ENCODE measurements around the gene GOSR2. TPM values are rescaled to one million over a fixed set of nuclear protein-coding genes. Genes with fewer than 3 reads are reported as not detected.

The GOSR2 gene
- total and polyA plus RNA-seq, 2 of the 4 experiments (the other 2 are of a cell fraction), result 63.4 to 75.6 TPM

DNA sequence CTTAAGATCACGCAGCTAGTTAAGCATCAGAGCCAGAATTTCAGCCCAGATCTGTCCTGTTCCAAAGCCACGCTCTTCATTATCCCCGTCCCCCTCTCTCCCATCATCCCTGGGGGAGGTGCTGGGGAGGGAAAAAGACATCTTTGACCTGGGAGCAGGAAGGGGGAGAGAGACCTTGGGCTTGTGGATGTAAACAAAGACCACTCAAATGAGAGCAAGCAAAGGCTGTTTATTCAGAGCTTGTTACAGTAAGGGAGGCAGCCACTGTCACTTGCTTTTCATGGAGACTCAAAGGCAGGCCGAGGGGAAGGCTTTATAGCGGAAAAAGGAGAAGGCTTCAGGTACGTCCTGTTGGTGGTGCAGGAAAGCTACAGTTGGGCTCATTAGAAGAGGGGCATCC, 59.6 kb downstream of the GOSR2 start:
- no peak overlapping the region for H3K9ac ChIP-seq (ENCODE audit: low read depth, low read length)
- H3K36me3 ChIP-seq (ENCODE audit: control insufficient read depth, insufficient read depth, low read length), result no peaks in the 10 kb centered on the region
- no peak overlapping the region for H4K8ac ChIP-seq (ENCODE audit: low read depth in 2 of 2, low read length in 2 of 2)
- H3K27ac ChIP-seq (ENCODE audit: insufficient read depth, low read length), result no peak overlapping the region
- no peak overlapping the region for H2BK120ac ChIP-seq (ENCODE audit: low read depth, low read length)
- H2AK5ac ChIP-seq (ENCODE audit: low read depth, low read length), result no peak overlapping the region
- H3K9me3 ChIP-seq (ENCODE audit: control insufficient read depth, insufficient read depth, low read length), result no peaks in the 10 kb centered on the region; the same call in 1 of the 2 replicates
- no peak overlapping the region for H2BK15ac ChIP-seq (ENCODE audit: low read depth, low read length)
- H3K27me3 ChIP-seq (ENCODE audit: control insufficient read depth, insufficient read depth, low read length), result peaks cover 37% of the 10 kb centered on the region
- H3K18ac ChIP-seq (ENCODE audit: low read depth, low read length), result no peak overlapping the region
- no peak overlapping the region for H2BK5ac ChIP-seq (ENCODE audit: low read depth, low read length, poor library complexity, severe bottlenecking)
- DNase-seq, result no peak
- H4K5ac ChIP-seq (ENCODE audit: low read depth, low read length), result no peak overlapping the region
- no peak for TF ChIP-seq CEBPB (IDR thresholded peaks at IDR 0.05; ENCODE audit: low read depth, low read length)
- no peak for TF ChIP-seq CHD1 (IDR thresholded peaks at IDR 0.05; ENCODE audit: low read depth, low read length)
- TF ChIP-seq, protein P1, sequence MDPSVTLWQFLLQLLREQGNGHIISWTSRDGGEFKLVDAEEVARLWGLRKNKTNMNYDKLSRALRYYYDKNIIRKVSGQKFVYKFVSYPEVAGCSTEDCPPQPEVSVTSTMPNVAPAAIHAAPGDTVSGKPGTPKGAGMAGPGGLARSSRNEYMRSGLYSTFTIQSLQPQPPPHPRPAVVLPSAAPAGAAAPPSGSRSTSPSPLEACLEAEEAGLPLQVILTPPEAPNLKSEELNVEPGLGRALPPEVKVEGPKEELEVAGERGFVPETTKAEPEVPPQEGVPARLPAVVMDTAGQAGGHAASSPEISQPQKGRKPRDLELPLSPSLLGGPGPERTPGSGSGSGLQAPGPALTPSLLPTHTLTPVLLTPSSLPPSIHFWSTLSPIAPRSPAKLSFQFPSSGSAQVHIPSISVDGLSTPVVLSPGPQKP (IDR thresholded peaks at IDR 0.05; ENCODE audit: borderline replicate concordance, low read depth, low read length), result no peak
- TF ChIP-seq SMC3 (IDR thresholded peaks at IDR 0.05; ENCODE audit: low read depth, low read length), result no peak
- no peak for TF ChIP-seq RAD21 (IDR thresholded peaks at IDR 0.05; ENCODE audit: low read length)
- no peak for TF ChIP-seq MXI1 (IDR thresholded peaks at IDR 0.05; ENCODE audit: borderline replicate concordance, low read depth, low read length)
- TF ChIP-seq FOS (IDR thresholded peaks at IDR 0.05; ENCODE audit: low read depth, low read length), result no peak
- no peak for TF ChIP-seq MAZ (IDR thresholded peaks at IDR 0.05; ENCODE audit: borderline replicate concordance, low read depth, low read length)
- no peak for TF ChIP-seq BHLHE40 (IDR thresholded peaks at IDR 0.05; ENCODE audit: low read depth, low read length)
- TF ChIP-seq, protein P2, sequence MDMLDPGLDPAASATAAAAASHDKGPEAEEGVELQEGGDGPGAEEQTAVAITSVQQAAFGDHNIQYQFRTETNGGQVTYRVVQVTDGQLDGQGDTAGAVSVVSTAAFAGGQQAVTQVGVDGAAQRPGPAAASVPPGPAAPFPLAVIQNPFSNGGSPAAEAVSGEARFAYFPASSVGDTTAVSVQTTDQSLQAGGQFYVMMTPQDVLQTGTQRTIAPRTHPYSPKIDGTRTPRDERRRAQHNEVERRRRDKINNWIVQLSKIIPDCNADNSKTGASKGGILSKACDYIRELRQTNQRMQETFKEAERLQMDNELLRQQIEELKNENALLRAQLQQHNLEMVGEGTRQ (IDR thresholded peaks at IDR 0.05; ENCODE audit: low read depth, low read length), result no peak
- no peak overlapping the region for H4K91ac ChIP-seq (ENCODE audit: insufficient read depth, low read depth, low read length)
- no peak overlapping the region for H2AK9ac ChIP-seq (replicated peaks; ENCODE audit: low read depth, low read length, poor library complexity)
- H3K9me1 ChIP-seq (ENCODE audit: insufficient read depth, low read length), result no peaks in the 10 kb centered on the region
- BruUV-seq (replicated peaks), result no TSS peak
- H3K4me1 ChIP-seq (ENCODE audit: control insufficient read depth, insufficient read depth, low read length), result peaks cover 3% of the 10 kb centered on the region
- intact Hi-C loops (cut with micrococcal nuclease) (no loop called here), dilution Hi-C loops (cut with HindIII; ENCODE audit: low sequenced_read_pairs, unreplicated experiment) (no loop called here), in situ Hi-C loops (cut with MboI; ENCODE audit: low sequenced_read_pairs) (no loop called here)
- H3K14ac ChIP-seq (replicated peaks; ENCODE audit: low read depth, low read length), result no peak overlapping the region
- H3K56ac ChIP-seq (ENCODE audit: extremely low read depth, insufficient read depth, low read length), result no peak overlapping the region
- H3K23ac ChIP-seq (ENCODE audit: low read depth, low read length), result no peak overlapping the region
- H2AFZ ChIP-seq (replicated peaks; ENCODE audit: low read length, poor library complexity), result no peak overlapping the region
- CTCF ChIA-PET, result interaction anchor here (0.5 kb wide), 1 partner anchor 12 kb away, joined by 5 read pairs; no protein-coding TSS in a partner anchor
- POLR2A ChIA-PET (ENCODE audit: unreplicated experiment), result no interaction called here
- no peak for ATAC-seq (ENCODE audit: low read depth)
- H3K4me2 ChIP-seq (ENCODE audit: low read depth, low read length), result no peak overlapping the region
- no peak overlapping the region for H2BK20ac ChIP-seq (ENCODE audit: low read depth, low read length)
- H4K20me1 ChIP-seq (ENCODE audit: insufficient read depth, low read length), result peaks cover 4% of the 10 kb centered on the region; the same call in 1 of the 2 replicates
- no peak overlapping the region for H3K4ac ChIP-seq (ENCODE audit: low read depth, low read length)
- WGBS, 2 experiments (ENCODE audit: extremely low coverage in 2 of 2, insufficient read length in 1 of 2), result 50% methylated on average over 1 of the region's 6 CpGs; no CpG with 5 or more reads in 1 of the 2 experiments
- H3K79me1 ChIP-seq (ENCODE audit: low read depth in 1 of 2, low read length in 2 of 2), result no peaks in the 10 kb centered on the region
- H3K4me3 ChIP-seq (ENCODE audit: insufficient read depth, low read depth, low read length), result no peak overlapping the region
